Adrenal gland (tissue), 12 donors: ENCODE results near the gene PCDHGB1. TPM values are rescaled to one million over a fixed set of nuclear protein-coding genes. Genes with fewer than 3 reads are reported as not detected.

Experiments used
- DNase-seq, 7 donors: peaks; one replicate each; pipeline ENCODE4 v3.0.0-alpha.2; 2019 to 2020
- H3K27ac ChIP-seq, 5 donors: fragments of 200-600 bp; sonication (generic) in 4 of 5; 1 replicate in 3 of 5; 2 replicates in 2 of 5; pipeline versions ENCODE4 v1.5.1 to v1.8.0; 2016 to 2020; ENCODE audit warnings: mild to moderate bottlenecking in 1 of 5
- H3K27me3 ChIP-seq: fragments of 200-600 bp; 2 replicates; pipeline ENCODE4 v1.8.0; 2021
- H3K36me3 ChIP-seq, 2 donors: fragments of 200-600 bp; replicated peaks in 1 of 2; 1 replicate in 1 of 2; 2 replicates in 1 of 2; pipeline versions ENCODE4 v1.5.1 to v1.8.0; 2018 to 2022
- H3K4me1 ChIP-seq, 2 donors: fragments of 200-600 bp; replicated peaks in 1 of 2; 1 replicate in 1 of 2; 2 replicates in 1 of 2; pipeline versions ENCODE4 v1.5.1 to v1.8.0; 2018 to 2021
- H3K4me3 ChIP-seq, 4 donors: fragments of 200-600 bp; sonication (generic) in 3 of 4; one replicate each; pipeline ENCODE4 v1.5.1; 2016 to 2018
- H3K9me3 ChIP-seq, 3 donors: fragments of 200-600 bp; sonication (generic) in 1 of 3; replicated peaks in 1 of 3; 1 replicate in 2 of 3; 2 replicates in 1 of 3; pipeline versions ENCODE4 v1.5.1 to v1.8.0; 2016 to 2021
- POLR2A ChIP-seq, 2 donors: fragments of 450-650 bp; IDR thresholded peaks; one replicate each; pipeline ENCODE4 v1.6.1; 2017; ENCODE audit warnings: antibody characterized with exemption in 2 of 2, mild to moderate bottlenecking in 2 of 2, moderate library complexity in 1 of 2
- WGBS, 4 donors: extraction: QIAGEN DNeasy Blood & Tissue Kit in 2 of 4; methylation state at CpG; one replicate each; pipeline versions ENCODE4 v1.1.5 to v1.1.7; 2013 to 2017; 5-methylcytosine and 5-hydroxymethylcytosine counted together
- intact Hi-C, 2 donors: fragments of 100-400 bp; cut with DNase I; formaldehyde crosslinking; loops; one replicate each; pipeline versions ENCODE4 v1.14.1 to v1.15.0; 2022 to 2023
- polyA plus RNA-seq, 3 donors: library from polyadenylated mRNA; stranded (reverse); fragments of 200-250 nt in 2 of 3; fragments of 350-450 nt in 1 of 3; fragmentation: Illumina TruSeq in 1 of 3; extraction: RNeasy Lipid Tissue Mini Kit (QIAGEN cat#74804) in 1 of 3; gene quantifications; one replicate each; pipeline ENCODE4 v1.2.3, GENCODE V29; 2013 to 2014
- total RNA-seq, 9 donors: library from RNA; depleted of rRNA in 4 of 9; stranded (reverse); fragments of >200 nt in 4 of 9; fragments of 120-200 nt in 1 of 9; fragmentation: NEBNext Ultra II Directional in 1 of 9; extraction: Animal tissue kit (Norgen Biotek cat#: 25700) in 1 of 9; gene quantifications; one replicate each; pipeline versions ENCODE4 v1.1.0 to v1.2.4, GENCODE V29; 2013 to 2023
- TF ChIP-seq, protein P1 (sequence below), 6 experiments: fragments of 450-650 bp in 4 of 6; fragments of 200-600 bp in 2 of 6; sonication (generic) in 1 of 6; IDR thresholded peaks; 1 replicate in 5 of 6; 2 replicates in 1 of 6; pipeline versions ENCODE4 v1.5.1 to v1.8.0; 2016 to 2021; ENCODE audit warnings: antibody characterized with exemption in 6 of 6, mild to moderate bottlenecking in 2 of 6, moderate library complexity in 1 of 6
- donor health status: healthy with polysubstance abuse.
- donor health status: Bipolar disorder and iron deficiency.
- donor health status: DM: yes; HTN: yes; CAD: no.
- donor health status: DM: no; HTN: no; CAD: no.
- donor health status: DM: no; HTN: no; CAD: no.
- donor health status: DM: yes; HTN: yes; CAD: no.

Gene PCDHGB1
- total and polyA plus RNA-seq, 12 donors: 0.20 to 16.1 (median 2.5) TPM

DNA sequence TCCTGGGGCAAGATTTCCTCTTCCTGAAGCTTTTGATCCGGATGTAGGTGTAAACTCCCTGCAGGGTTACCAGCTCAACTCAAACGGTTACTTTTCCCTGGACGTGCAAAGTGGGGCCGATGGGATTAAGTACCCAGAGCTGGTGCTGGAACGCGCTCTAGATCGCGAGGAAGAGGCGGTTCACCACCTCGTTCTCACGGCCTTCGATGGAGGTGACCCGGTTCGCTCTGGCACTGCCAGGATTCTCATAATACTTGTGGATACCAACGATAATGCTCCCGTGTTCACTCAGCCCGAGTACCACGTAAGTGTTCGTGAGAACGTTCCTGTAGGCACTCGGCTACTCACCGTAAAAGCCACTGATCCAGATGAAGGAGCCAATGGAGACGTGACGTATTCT is 5.7 kb downstream of the PCDHGB1 start:
- Histone ChIP-seq H3K36me3 (no peaks in the 10 kb centered on the region), H3K27ac (no peak overlapping the region), H3K27me3 (no peaks in the 10 kb centered on the region), H3K4me3 (peak overlapping the region in 1 of 4 donors; percentile 45), H3K4me1 (no peaks in the 10 kb centered on the region), H3K9me3 (peaks cover 0 to 15% (median 14%) of the 10 kb centered on the region in 3 donors)
- intact Hi-C loops: no loop called here
- TF ChIP-seq, protein P1, sequence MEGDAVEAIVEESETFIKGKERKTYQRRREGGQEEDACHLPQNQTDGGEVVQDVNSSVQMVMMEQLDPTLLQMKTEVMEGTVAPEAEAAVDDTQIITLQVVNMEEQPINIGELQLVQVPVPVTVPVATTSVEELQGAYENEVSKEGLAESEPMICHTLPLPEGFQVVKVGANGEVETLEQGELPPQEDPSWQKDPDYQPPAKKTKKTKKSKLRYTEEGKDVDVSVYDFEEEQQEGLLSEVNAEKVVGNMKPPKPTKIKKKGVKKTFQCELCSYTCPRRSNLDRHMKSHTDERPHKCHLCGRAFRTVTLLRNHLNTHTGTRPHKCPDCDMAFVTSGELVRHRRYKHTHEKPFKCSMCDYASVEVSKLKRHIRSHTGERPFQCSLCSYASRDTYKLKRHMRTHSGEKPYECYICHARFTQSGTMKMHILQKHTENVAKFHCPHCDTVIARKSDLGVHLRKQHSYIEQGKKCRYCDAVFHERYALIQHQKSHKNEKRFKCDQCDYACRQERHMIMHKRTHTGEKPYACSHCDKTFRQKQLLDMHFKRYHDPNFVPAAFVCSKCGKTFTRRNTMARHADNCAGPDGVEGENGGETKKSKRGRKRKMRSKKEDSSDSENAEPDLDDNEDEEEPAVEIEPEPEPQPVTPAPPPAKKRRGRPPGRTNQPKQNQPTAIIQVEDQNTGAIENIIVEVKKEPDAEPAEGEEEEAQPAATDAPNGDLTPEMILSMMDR (IDR thresholded peaks at IDR 0.05): no peak
- no peak for TF ChIP-seq POLR2A (IDR thresholded peaks at IDR 0.05)
- WGBS, 4 donors: 40 to 63% (median 47%) methylated on average over 24 of the region's 24 CpGs
- no peak for DNase-seq

DNA sequence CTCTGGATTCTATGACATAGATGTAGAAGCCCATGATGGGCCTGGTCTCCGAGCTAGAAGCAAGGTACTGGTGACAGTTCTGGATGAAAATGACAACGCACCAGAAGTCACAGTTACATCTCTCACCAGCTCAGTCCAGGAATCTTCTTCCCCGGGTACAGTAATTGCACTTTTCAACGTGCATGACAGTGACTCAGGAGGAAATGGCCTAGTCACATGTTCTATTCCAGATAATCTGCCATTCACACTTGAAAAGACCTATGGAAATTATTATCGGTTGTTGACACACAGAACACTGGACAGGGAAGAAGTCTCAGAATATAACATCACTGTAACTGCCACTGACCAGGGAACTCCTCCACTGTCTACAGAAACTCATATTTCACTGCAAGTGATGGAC is 6.2 kb downstream of the PCDHGB1 start:
- Histone ChIP-seq H3K4me1 (no peaks in the 10 kb centered on the region), H3K9me3 (peaks cover 0 to 20% (median 14%) of the 10 kb centered on the region in 3 donors), H3K36me3 (no peaks in the 10 kb centered on the region), H3K27ac (no peak overlapping the region), H3K4me3 (no peak overlapping the region), H3K27me3 (no peaks in the 10 kb centered on the region)
- no peak for DNase-seq
- intact Hi-C loops: no loop called here
- TF ChIP-seq, protein P1 (IDR thresholded peaks at IDR 0.05): no peak
- TF ChIP-seq POLR2A (IDR thresholded peaks at IDR 0.05): no peak
- 64 to 80% (median 71%) methylated on average over 5 of the region's 5 CpGs for WGBS, 4 donors

DNA sequence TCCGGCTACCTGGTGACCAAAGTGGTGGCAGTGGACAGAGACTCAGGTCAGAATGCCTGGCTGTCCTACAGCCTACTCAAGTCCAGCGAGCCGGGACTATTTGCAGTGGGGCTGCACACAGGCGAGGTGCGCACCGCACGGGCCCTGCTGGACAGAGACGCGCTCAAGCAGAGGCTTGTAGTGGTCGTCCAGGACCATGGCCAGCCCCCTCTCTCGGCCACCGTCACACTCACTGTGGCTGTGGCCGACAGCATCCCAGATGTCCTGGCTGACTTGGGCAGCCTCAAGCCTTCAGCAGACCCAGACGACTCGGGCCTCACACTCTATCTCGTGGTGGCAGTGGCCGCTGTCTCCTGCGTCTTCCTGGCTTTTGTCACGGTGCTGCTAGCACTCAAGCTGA is 7.1 kb downstream of the PCDHGB1 start:
- Histone ChIP-seq H3K9me3 (peaks cover 0 to 24% (median 14%) of the 10 kb centered on the region in 3 donors), H3K4me1 (no peaks in the 10 kb centered on the region), H3K27ac (no peak overlapping the region), H3K4me3 (no peak overlapping the region), H3K27me3 (no peaks in the 10 kb centered on the region), H3K36me3 (no peaks in the 10 kb centered on the region)
- intact Hi-C loops: no loop called here
- no peak for DNase-seq
- WGBS, 4 donors: 42 to 93% (median 63%) methylated on average over 3 to 19 of the region's 19 CpGs
- TF ChIP-seq, protein P1 (IDR thresholded peaks at IDR 0.05): no peak
- TF ChIP-seq POLR2A (IDR thresholded peaks at IDR 0.05): no peak

- no peak within 1 kb of the TSS for H3K4me3 ChIP-seq
- H3K4me1 ChIP-seq: no peaks in the 10 kb centered on the region
- intact Hi-C loops: no loop called here
- no peak within 1 kb of the TSS for H3K27ac ChIP-seq
- 13 to 26% (median 15%) methylated on average over 15 to 24 of the region's 24 CpGs for WGBS, 4 donors
- H3K27me3 ChIP-seq: no peaks in the 10 kb centered on the region
- TF ChIP-seq, protein P1 (IDR thresholded peaks at IDR 0.05): peak in 3 of 6 experiments; percentile 6 to 23 (median 16)
- no peak for TF ChIP-seq POLR2A (IDR thresholded peaks at IDR 0.05)
- DNase-seq: no peak
- H3K9me3 ChIP-seq: peaks cover 0 to 43% (median 10%) of the 10 kb centered on the region in 3 donors
- no peaks in the 10 kb centered on the region for H3K36me3 ChIP-seq
Measured at GRCh38 chr5:141359790-141360426, 10.0 kb downstream of the PCDHGB1 start, which contains the start of gene PCDHGB2. Gene PCDHGB2, plus strand, starts transcription at chr5:141359994. Its CDS starts 142 bp downstream, at chr5:141360136.
